SK-N-SH (cell line): ENCODE data around the gene KIF18A.

Experiments
- CHD2 ChIP-seq: fragments of 150-350 bp; IDR thresholded peaks from 2 replicates; pipeline ENCODE4 v1.6.1; 2018; ENCODE audit warnings: low read length; ENCODE audit not compliant: partially characterized antibody
- CTCF ChIP-seq: fragments of 200-600 bp; sonication (generic); IDR thresholded peaks from 2 replicates; pipeline ENCODE4 v1.6.1; 2017; ENCODE audit warnings: antibody characterized with exemption, mild to moderate bottlenecking, moderate library complexity
- EP300 ChIP-seq, 2 experiments: IDR thresholded peaks; 2 replicates each; pipeline versions ENCODE4 v1.4.0 to v1.6.1; 2012; ENCODE audit warnings: borderline replicate concordance in 1 of 2, low read depth in 1 of 2, low read length in 1 of 2
- GATA2 ChIP-seq: sonication (generic); formaldehyde crosslinking; IDR thresholded peaks from 2 replicates; pipeline ENCODE4 v1.5.0; 2020; ENCODE audit warnings: mild to moderate bottlenecking, missing genetic modification reagents
- JUND ChIP-seq: IDR thresholded peaks from 2 replicates; pipeline ENCODE4 v1.4.0; 2012
- MAX ChIP-seq: IDR thresholded peaks from 2 replicates; pipeline ENCODE4 v1.4.0; 2012; ENCODE audit warnings: low read depth
- POLR2AphosphoS5 ChIP-seq: IDR thresholded peaks from 2 replicates; pipeline ENCODE4 v1.6.1; 2012; ENCODE audit warnings: low read depth, low read length
- RAD21 ChIP-seq: IDR thresholded peaks from 2 replicates; pipeline ENCODE4 v1.6.1; 2012; ENCODE audit warnings: mild to moderate bottlenecking, low read length
- RFX5 ChIP-seq: IDR thresholded peaks from 2 replicates; pipeline ENCODE4 v1.6.1; 2012; ENCODE audit warnings: mild to moderate bottlenecking, improper control_type of control experiment, low read length
- SMC3 ChIP-seq: IDR thresholded peaks from 2 replicates; pipeline ENCODE4 v1.6.1; 2012; ENCODE audit warnings: low read depth, low read length, improper control_type of control experiment
- TAF1 ChIP-seq: IDR thresholded peaks from 2 replicates; pipeline ENCODE4 v1.6.1; 2012; ENCODE audit warnings: low read depth, mild to moderate bottlenecking, low read length, moderate library complexity, borderline replicate concordance
- TCF12 ChIP-seq: IDR thresholded peaks from 2 replicates; pipeline ENCODE4 v1.4.0; 2012
- TF ChIP-seq, protein P1 (sequence below): IDR thresholded peaks from 2 replicates; pipeline ENCODE4 v1.6.1; 2012; ENCODE audit warnings: mild to moderate bottlenecking, low read depth, low read length, moderate library complexity

DNA sequence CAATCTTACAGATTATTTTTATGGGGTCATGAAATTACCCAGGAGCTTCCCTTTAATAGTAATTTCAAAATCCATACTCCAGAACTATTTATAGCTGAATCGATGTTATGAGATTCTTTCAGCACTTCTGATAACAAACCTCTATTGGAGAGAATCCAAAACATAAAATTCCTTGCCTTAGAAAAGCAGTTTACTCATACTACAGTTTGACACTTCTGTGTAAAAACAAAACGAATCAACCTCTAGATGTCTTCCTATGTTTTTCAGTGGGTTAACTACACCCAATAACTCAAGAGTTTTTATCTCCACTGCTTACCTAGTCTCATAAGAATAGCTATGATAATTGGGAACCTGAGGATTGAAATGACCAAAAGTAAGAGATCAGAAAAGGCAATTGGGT lies 35.6 kb downstream of the KIF18A start:
- TF ChIP-seq CTCF: no peak
- TF ChIP-seq JUND: no peak
- TF ChIP-seq RFX5: no peak
- no peak for TF ChIP-seq SMC3
- TF ChIP-seq TAF1: no peak
- no peak for TF ChIP-seq TCF12
- TF ChIP-seq, protein P1, sequence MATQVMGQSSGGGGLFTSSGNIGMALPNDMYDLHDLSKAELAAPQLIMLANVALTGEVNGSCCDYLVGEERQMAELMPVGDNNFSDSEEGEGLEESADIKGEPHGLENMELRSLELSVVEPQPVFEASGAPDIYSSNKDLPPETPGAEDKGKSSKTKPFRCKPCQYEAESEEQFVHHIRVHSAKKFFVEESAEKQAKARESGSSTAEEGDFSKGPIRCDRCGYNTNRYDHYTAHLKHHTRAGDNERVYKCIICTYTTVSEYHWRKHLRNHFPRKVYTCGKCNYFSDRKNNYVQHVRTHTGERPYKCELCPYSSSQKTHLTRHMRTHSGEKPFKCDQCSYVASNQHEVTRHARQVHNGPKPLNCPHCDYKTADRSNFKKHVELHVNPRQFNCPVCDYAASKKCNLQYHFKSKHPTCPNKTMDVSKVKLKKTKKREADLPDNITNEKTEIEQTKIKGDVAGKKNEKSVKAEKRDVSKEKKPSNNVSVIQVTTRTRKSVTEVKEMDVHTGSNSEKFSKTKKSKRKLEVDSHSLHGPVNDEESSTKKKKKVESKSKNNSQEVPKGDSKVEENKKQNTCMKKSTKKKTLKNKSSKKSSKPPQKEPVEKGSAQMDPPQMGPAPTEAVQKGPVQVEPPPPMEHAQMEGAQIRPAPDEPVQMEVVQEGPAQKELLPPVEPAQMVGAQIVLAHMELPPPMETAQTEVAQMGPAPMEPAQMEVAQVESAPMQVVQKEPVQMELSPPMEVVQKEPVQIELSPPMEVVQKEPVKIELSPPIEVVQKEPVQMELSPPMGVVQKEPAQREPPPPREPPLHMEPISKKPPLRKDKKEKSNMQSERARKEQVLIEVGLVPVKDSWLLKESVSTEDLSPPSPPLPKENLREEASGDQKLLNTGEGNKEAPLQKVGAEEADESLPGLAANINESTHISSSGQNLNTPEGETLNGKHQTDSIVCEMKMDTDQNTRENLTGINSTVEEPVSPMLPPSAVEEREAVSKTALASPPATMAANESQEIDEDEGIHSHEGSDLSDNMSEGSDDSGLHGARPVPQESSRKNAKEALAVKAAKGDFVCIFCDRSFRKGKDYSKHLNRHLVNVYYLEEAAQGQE: no peak
- TF ChIP-seq GATA2: no peak
- TF ChIP-seq CHD2: no peak
- TF ChIP-seq POLR2AphosphoS5: no peak
- no peak for TF ChIP-seq MAX
- TF ChIP-seq EP300 (IDR thresholded peaks at IDR 0.05; ENCODE audit: borderline replicate concordance in 1 of 2, low read depth in 1 of 2, low read length in 1 of 2): no peak
- no peak for TF ChIP-seq RAD21
